Measurements from ENCODE around the gene FBXO34. TPM values are rescaled to one million over a fixed set of nuclear protein-coding genes. Genes with fewer than 3 reads are reported as not detected.

The FBXO34 gene
- total and polyA plus RNA-seq, 10 of the 15 experiments (the other 5 are each of a cell fraction or from before 2014, with no cell fraction given), result 5.6 to 22.8 (median 17.6) TPM

- no peak overlapping the region for H3K4me3 ChIP-seq
- TF ChIP-seq MAX (IDR thresholded peaks at IDR 0.05; ENCODE audit: low read depth, low read length), result no peak
- TF ChIP-seq IRF3 (IDR thresholded peaks at IDR 0.05), result no peak
- no peak for TF ChIP-seq PRDM15 (CRISPR knock-in tag; IDR thresholded peaks at IDR 0.05)
- no peak for TF ChIP-seq LARP7 (IDR thresholded peaks at IDR 0.05)
- TF ChIP-seq PKNOX1 (IDR thresholded peaks at IDR 0.05), result no peak
- TF ChIP-seq MEF2A (IDR thresholded peaks at IDR 0.05; ENCODE audit: insufficient read depth, low read depth, low read length), result no peak
- TF ChIP-seq CHD2 (IDR thresholded peaks at IDR 0.05; ENCODE audit: borderline replicate concordance, low read depth, low read length), result no peak
- TF ChIP-seq BRCA1 (IDR thresholded peaks at IDR 0.05; ENCODE audit: low read depth, low read length), result no peak
- no peak for TF ChIP-seq REST (IDR thresholded peaks at IDR 0.05; ENCODE audit: low read depth, low read length)
- TF ChIP-seq TBL1XR1 (IDR thresholded peaks at IDR 0.05; ENCODE audit: low read depth, low read length), result no peak
Observed at GRCh38 chr14:55398679-55399078, 127.5 kb downstream of the FBXO34 start.

More at GRCh38 chr14:55398679-55399078, 127.5 kb downstream of the FBXO34 start:
- H3K27ac ChIP-seq (ENCODE audit: control insufficient read depth, insufficient read depth), result no peak overlapping the region
- no peaks in the 10 kb centered on the region; a peak in 1 of 4 replicates for H3K36me3 ChIP-seq (ENCODE audit: control insufficient read depth in 2 of 2, insufficient read depth in 2 of 2, low read length in 1 of 2)
- 86% methylated on average over 5 of the region's 5 CpGs for WGBS (ENCODE audit: insufficient coverage, insufficient replicate concordance, low lambda C conversion rate, missing lambda C conversion rate)
- no TSS peak for BruUV-seq (replicated peaks)
- intact Hi-C loops (cut with micrococcal nuclease; ENCODE audit: unreplicated experiment), result no loop called here
- no peaks in the 10 kb centered on the region; the same call in 1 of the 2 replicates for H3K79me2 ChIP-seq (ENCODE audit: control insufficient read depth, insufficient read depth, low read length)
- ChIA-PET RAD21 (ENCODE audit: unreplicated experiment) (no interaction called here), CTCF (interaction anchor here (1.3 to 1.5 kb wide), 2 partner anchors 8 to 12 kb away, joined by 4 read pairs; no protein-coding TSS in a partner anchor), SMC1A (ENCODE audit: uncharacterized antibody, unreplicated experiment) (no interaction called here), POLR2A (no interaction called here)
- H3K27me3 ChIP-seq (replicated peaks in 1 of 2; ENCODE audit: control insufficient read depth in 2 of 2, insufficient read depth in 2 of 2, low read length in 1 of 2), result no peaks in the 10 kb centered on the region
- no peak overlapping the region for H2AFZ ChIP-seq (ENCODE audit: control insufficient read depth, low read depth, low read length)
- ATAC-seq, result no peak
- FAIRE-seq, result no peak
- H4K20me1 ChIP-seq (ENCODE audit: control insufficient read depth, insufficient read depth), result no peaks in the 10 kb centered on the region
- no peak overlapping the region for H3K9ac ChIP-seq (ENCODE audit: control insufficient read depth, insufficient read depth, low read length)
- H3K4me1 ChIP-seq (ENCODE audit: control insufficient read depth, insufficient read depth, low read length), result no peaks in the 10 kb centered on the region
- no peaks in the 10 kb centered on the region for H3K9me3 ChIP-seq (replicated peaks; ENCODE audit: control insufficient read depth, insufficient read depth, low read length)
- no peak for DNase-seq (ENCODE audit: low read depth, low spot score)
- no peak overlapping the region for H3K4me2 ChIP-seq (ENCODE audit: control insufficient read depth, insufficient read depth)
- in situ Hi-C loops (cut with MboI), result no loop called here

Measured in GM12878 (cell line).